ENCODE measurements around the gene CD28. TPM values are rescaled to one million over a fixed set of nuclear protein-coding genes. Genes with fewer than 3 reads are reported as not detected.
A peak's percentile ranks its signal among the peaks of the same experiment; 100 is the strongest.

Gene CD28
- polyA plus RNA-seq, 3 donors from 2014 or later: 0.04 to 0.37 (median 0.13) TPM

- no peak for DNase-seq
Observed at GRCh38 chr2:203750346-203751068, 44.1 kb downstream of the CD28 start.

DNA sequence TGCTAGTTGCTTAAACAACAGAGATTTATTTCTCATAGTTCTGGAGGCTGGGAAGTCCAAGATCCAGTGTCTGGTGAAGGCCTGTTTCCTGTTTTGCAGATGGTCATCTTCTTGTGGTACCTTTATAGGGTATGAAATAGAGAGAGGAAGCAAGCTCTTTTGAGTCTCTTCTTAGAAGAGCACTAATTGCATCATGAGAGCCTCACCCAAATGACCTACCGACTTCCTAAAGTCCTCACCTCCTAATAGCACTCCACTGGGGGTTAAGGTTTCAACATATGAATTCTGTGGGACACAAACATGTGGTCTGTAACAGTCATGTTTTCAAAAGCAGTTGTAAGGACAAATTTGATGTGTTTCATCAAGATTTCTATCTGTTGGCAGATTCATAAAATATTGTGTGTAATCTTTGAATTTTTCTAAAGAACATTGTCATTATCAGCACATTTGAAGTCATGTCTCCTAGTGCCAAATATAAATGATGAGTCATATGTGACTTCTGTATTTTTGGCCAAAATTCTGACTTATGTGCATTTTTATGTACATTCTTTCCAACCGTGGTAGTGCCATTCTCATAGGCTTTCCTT is 45.3 kb downstream of the CD28 start:
- Mint-ChIP-seq H3K4me1 (no peaks in the 10 kb centered on the region), H3K9me3 (peaks cover 11 to 19% (median 15%) of the 10 kb centered on the region in 6 donors), H3K4me3 (no peak overlapping the region), H3K27ac (no peak overlapping the region), H3K36me3 (peaks cover 8 to 13% (median 10%) of the 10 kb centered on the region in 3 donors), H3K27me3 (ENCODE audit: low read depth in 3 of 3) (peaks cover 0 to 1% (median 0%) of the 10 kb centered on the region in 3 donors)
- DNase-seq: no peak

More at GRCh38 chr2:203750346-203751068, 44.1 kb downstream of the CD28 start:
- Mint-ChIP-seq H3K9me3 (peaks cover 0 to 10% (median 4%) of the 10 kb centered on the region in 6 donors), H3K4me1 (no peaks in the 10 kb centered on the region), H3K27ac (no peak overlapping the region), H3K27me3 (ENCODE audit: low read depth in 3 of 3) (peaks cover 0 to 3% (median 0%) of the 10 kb centered on the region in 3 donors), H3K4me3 (no peak overlapping the region), H3K36me3 (peaks cover 0 to 9% (median 0%) of the 10 kb centered on the region in 3 donors)

DNA sequence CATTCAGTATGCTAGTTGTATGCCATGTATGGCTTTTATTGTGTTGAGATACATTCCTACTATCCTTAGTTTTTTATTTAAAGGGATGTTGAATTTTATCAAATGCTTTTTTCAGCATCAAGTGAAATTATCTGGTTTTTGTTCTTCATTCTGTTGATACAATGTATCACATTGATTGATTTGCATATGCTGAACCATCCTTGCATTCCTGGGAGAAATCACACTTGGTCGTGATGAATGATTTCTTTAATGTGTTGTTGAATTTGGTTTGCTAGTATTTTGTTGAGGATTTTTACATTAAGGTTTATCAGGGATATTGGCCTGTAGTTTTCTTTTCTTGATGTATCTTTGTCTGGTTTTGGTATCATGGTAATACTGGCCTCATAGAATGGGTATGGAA is 49.7 kb downstream of the CD28 start:
- peaks cover 14 to 17% (median 14%) of the 10 kb centered on the region in 3 donors for H3K36me3 Mint-ChIP-seq

GRCh38 chr2:203758841-203759689 is 52.6 kb downstream of the CD28 start:
- Mint-ChIP-seq H3K4me3 (no peak overlapping the region), H3K27me3 (ENCODE audit: low read depth in 3 of 3) (peaks cover 2 to 4% (median 2%) of the 10 kb centered on the region in 3 donors), H3K27ac (no peak overlapping the region), H3K4me1 (peaks cover 0 to 10% of the 10 kb centered on the region in 2 donors), H3K9me3 (peaks cover 17 to 29% (median 21%) of the 10 kb centered on the region in 6 donors), H3K36me3 (peaks cover 14 to 17% (median 14%) of the 10 kb centered on the region in 3 donors)
- DNase-seq: no peak

More for the DNA sequence above, 49.7 kb downstream of the CD28 start:
- no peak overlapping the region for H3K4me3 Mint-ChIP-seq
- H3K27me3 Mint-ChIP-seq (ENCODE audit: low read depth in 3 of 3): peaks cover 0 to 2% (median 1%) of the 10 kb centered on the region in 3 donors
- H3K27ac Mint-ChIP-seq: no peak overlapping the region
- H3K4me1 Mint-ChIP-seq: no peaks in the 10 kb centered on the region
- DNase-seq: no peak
- peaks cover 17 to 29% (median 23%) of the 10 kb centered on the region in 6 donors for H3K9me3 Mint-ChIP-seq

GRCh38 chr2:203759690-203760365 is 53.4 kb downstream of the CD28 start:
- DNase-seq: no peak
- Mint-ChIP-seq H3K4me1 (peaks cover 3 to 11% of the 10 kb centered on the region in 2 donors), H3K27ac (no peak overlapping the region), H3K9me3 (peaks cover 15 to 27% (median 21%) of the 10 kb centered on the region in 6 donors), H3K4me3 (no peak overlapping the region), H3K27me3 (ENCODE audit: low read depth in 3 of 3) (peaks cover 2 to 4% (median 2%) of the 10 kb centered on the region in 3 donors), H3K36me3 (peaks cover 14 to 15% (median 14%) of the 10 kb centered on the region in 3 donors)

DNA sequence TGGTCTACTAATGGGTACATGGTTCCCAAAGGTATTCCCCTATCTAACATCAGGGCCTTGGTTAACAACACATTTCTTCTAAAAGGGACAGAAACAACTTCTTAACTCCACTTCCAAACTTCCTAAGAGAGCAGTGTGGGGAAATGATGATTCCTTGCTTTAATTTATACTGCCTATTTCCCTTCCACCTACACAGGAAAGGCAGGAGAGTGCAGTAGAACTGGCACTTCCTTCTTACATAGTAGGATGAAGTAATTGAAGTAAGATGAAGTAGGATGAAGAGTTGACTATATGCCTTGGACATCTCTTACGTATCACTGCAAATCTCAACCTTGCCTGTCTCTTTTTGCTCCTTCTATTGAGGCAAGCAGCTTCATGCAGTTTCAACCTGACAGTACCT is 54.7 kb downstream of the CD28 start:
- H3K36me3 Mint-ChIP-seq: peaks cover 7 to 13% (median 11%) of the 10 kb centered on the region in 3 donors

GRCh38 chr2:203763241-203763937 is 57.0 kb downstream of the CD28 start:
- no peak for DNase-seq
- Mint-ChIP-seq H3K27ac (no peak overlapping the region), H3K4me1 (peaks cover 4 to 11% of the 10 kb centered on the region in 2 donors), H3K4me3 (no peak overlapping the region), H3K9me3 (peaks cover 0 to 2% (median 0%) of the 10 kb centered on the region in 6 donors), H3K27me3 (ENCODE audit: low read depth in 3 of 3) (peaks cover 2 to 3% (median 2%) of the 10 kb centered on the region in 3 donors), H3K36me3 (peaks cover 0 to 5% (median 3%) of the 10 kb centered on the region in 3 donors)

More for the DNA sequence above, 54.7 kb downstream of the CD28 start:
- no peak for DNase-seq
- Mint-ChIP-seq H3K4me1 (peaks cover 4 to 11% of the 10 kb centered on the region in 2 donors), H3K27me3 (ENCODE audit: low read depth in 3 of 3) (peaks cover 2 to 3% (median 2%) of the 10 kb centered on the region in 3 donors), H3K4me3 (no peak overlapping the region), H3K9me3 (peaks cover 10 to 19% (median 16%) of the 10 kb centered on the region in 6 donors), H3K27ac (no peak overlapping the region)

GRCh38 chr2:203763938-203764664 is 57.7 kb downstream of the CD28 start:
- DNase-seq: no peak
- Mint-ChIP-seq H3K27me3 (ENCODE audit: low read depth in 3 of 3) (peaks cover 2 to 3% (median 2%) of the 10 kb centered on the region in 3 donors), H3K36me3 (peaks cover 0 to 5% (median 0%) of the 10 kb centered on the region in 3 donors), H3K9me3 (no peaks in the 10 kb centered on the region), H3K4me1 (peaks cover 4 to 11% of the 10 kb centered on the region in 2 donors), H3K4me3 (no peak overlapping the region), H3K27ac (peak overlapping the region in 1 of 6 donors; percentile 43)

GRCh38 chr2:203772456-203773165 is 66.2 kb downstream of the CD28 start:
- Mint-ChIP-seq H3K4me3 (no peak overlapping the region), H3K27me3 (ENCODE audit: low read depth in 3 of 3) (peaks cover 0 to 5% (median 5%) of the 10 kb centered on the region in 3 donors), H3K27ac (no peak overlapping the region), H3K36me3 (no peaks in the 10 kb centered on the region), H3K9me3 (peaks cover 0 to 4% (median 0%) of the 10 kb centered on the region in 6 donors), H3K4me1 (no peaks in the 10 kb centered on the region)
- DNase-seq: no peak

- no peak overlapping the region for H3K4me3 Mint-ChIP-seq
- H3K9me3 Mint-ChIP-seq: peaks cover 0 to 4% (median 0%) of the 10 kb centered on the region in 6 donors
- peaks cover 0 to 6% (median 5%) of the 10 kb centered on the region in 3 donors for H3K27me3 Mint-ChIP-seq (ENCODE audit: low read depth in 3 of 3)
- no peaks in the 10 kb centered on the region for H3K36me3 Mint-ChIP-seq
- DNase-seq: no peak
- H3K27ac Mint-ChIP-seq: no peak overlapping the region
- H3K4me1 Mint-ChIP-seq: peaks cover 9 to 10% of the 10 kb centered on the region in 2 donors
Observed at GRCh38 chr2:203774760-203775159, 68.3 kb downstream of the CD28 start.

GRCh38 chr2:203775684-203776083 is 69.2 kb downstream of the CD28 start:
- peak overlapping the region in 1 of 6 donors; percentile 15 for H3K27ac Mint-ChIP-seq
- H3K27me3 Mint-ChIP-seq (ENCODE audit: low read depth in 3 of 3): peaks cover 0 to 7% (median 5%) of the 10 kb centered on the region in 3 donors
- peaks cover 14% of the 10 kb centered on the region in 2 donors for H3K4me1 Mint-ChIP-seq
- no peak for DNase-seq
- no peak overlapping the region for H3K4me3 Mint-ChIP-seq
- peaks cover 0 to 4% (median 0%) of the 10 kb centered on the region in 6 donors for H3K9me3 Mint-ChIP-seq
- no peaks in the 10 kb centered on the region for H3K36me3 Mint-ChIP-seq

Measured in immature natural killer cell (primary cell).